GM10248 (cell line): ENCODE measurements around the gene ADAM19.
A peak's percentile ranks its signal among the peaks of the same experiment; 100 is the strongest.

Experiments
- CTCF ChIA-PET: fragments of 300-600 bp; sonication (Branson Sonifier 250); formaldehyde crosslinking; extraction: SDS; loops from one replicate; lab custom pipeline; 2021; ENCODE audit warnings: antibody characterized with exemption; lab: Yijun Ruan, JAX
- POLR2A ChIA-PET: fragments of 350-650 bp; sonication (Branson Sonifier 250); formaldehyde crosslinking; extraction: SDS; loops from one replicate; lab custom pipeline; 2020; ENCODE audit warnings: antibody characterized with exemption; lab: Yijun Ruan, JAX
- DNase-seq: peaks from one replicate; pipeline ENCODE4 v3.0.0; 2012; ENCODE audit errors: extremely low spot score
- CTCF ChIP-seq: IDR thresholded peaks from 2 replicates; pipeline ENCODE4 v1.5.1; 2012; ENCODE audit warnings: mild to moderate bottlenecking, low read depth; ENCODE audit errors: extremely low read depth, missing control alignments, control extremely low read depth

The ADAM19 gene

GRCh38 chr5:157575381-157576020 is at the start of gene ADAM19:
Gene ADAM19 (minus strand): TSS chr5:157575775. CDS start chr5:157575696, 79 bp downstream.
- DNase-seq, result peak; percentile 82
- CTCF ChIA-PET, result interaction anchor here (1.8 kb wide), 1 partner anchor 17 kb away, joined by 3 read pairs; no protein-coding TSS in a partner anchor
- POLR2A ChIA-PET, result interaction anchor here (0.5 kb wide), 1 partner anchor 106 kb away, joined by 4 read pairs; no protein-coding TSS in a partner anchor
- TF ChIP-seq CTCF, result no peak

- TF ChIP-seq CTCF, result no peak
- CTCF ChIA-PET, result interaction anchor here (2.4 kb wide), 1 partner anchor 12 kb away, joined by 11 read pairs; no protein-coding TSS in a partner anchor
- POLR2A ChIA-PET, result no interaction called here
- DNase-seq, result no peak
Measured at GRCh38 chr5:157624144-157624543, 48.6 kb upstream of the ADAM19 start.

GRCh38 chr5:157620776-157621175 is 45.2 kb upstream of the ADAM19 start:
- POLR2A ChIA-PET, result no interaction called here
- no peak for DNase-seq
- TF ChIP-seq CTCF, result no peak
- CTCF ChIA-PET, result no interaction called here

- no peak for DNase-seq
- POLR2A ChIA-PET, result interaction anchor here (0.6 kb wide), 1 partner anchor 102 kb away, joined by 6 read pairs; no protein-coding TSS in a partner anchor
- CTCF ChIA-PET, result interaction anchor here (1.1 to 3.5 kb wide), 6 partner anchors 10 to 101 kb away, joined by 4 to 14 read pairs (median 8); no protein-coding TSS in a partner anchor
- no peak for TF ChIP-seq CTCF
Measured at GRCh38 chr5:157618191-157618765, 42.7 kb upstream of the ADAM19 start.

GRCh38 chr5:157616785-157617184 is 41.2 kb upstream of the ADAM19 start:
- TF ChIP-seq CTCF, result no peak
- CTCF ChIA-PET, result interaction anchor here (1.0 to 3.5 kb wide), 4 partner anchors 9 to 33 kb away, joined by 3 to 14 read pairs (median 3); no protein-coding TSS in a partner anchor
- no peak for DNase-seq
- POLR2A ChIA-PET, result no interaction called here

- ChIA-PET POLR2A (interaction anchor here (0.7 kb wide), 1 partner anchor 134 kb away, joined by 3 read pairs; no protein-coding TSS in a partner anchor), CTCF (interaction anchor here (0.6 to 2.9 kb wide), 10 partner anchors 9 to 137 kb away, joined by 3 to 11 read pairs (median 4); partner anchors contain the start of gene LSM11)
- no peak for DNase-seq
- TF ChIP-seq CTCF, result no peak
Measured at GRCh38 chr5:157613385-157614245, 38.0 kb upstream of the ADAM19 start.
